Right atrium auricular region (tissue), 2 donors: Measurements from ENCODE around the gene EIF3K. TPM values are rescaled to one million over a fixed set of nuclear protein-coding genes. Genes with fewer than 3 reads are reported as not detected.

Experiments
- DNase-seq: peaks from one replicate; pipeline ENCODE4 v3.0.0-alpha.2; 2019; ENCODE audit warnings: low spot score
- H3K27ac ChIP-seq, 2 donors: fragments of 200-600 bp; sonication (generic); 1 replicate in 1 of 2; 2 replicates in 1 of 2; pipeline ENCODE4 v1.5.1; 2016 to 2019
- H3K27me3 ChIP-seq, 2 donors: fragments of 200-600 bp; sonication (generic); one replicate each; pipeline versions ENCODE4 v1.5.1 to v1.6.0; 2017 to 2019
- H3K36me3 ChIP-seq: fragments of 200-600 bp; sonication (generic); one replicate; pipeline ENCODE4 v1.5.1; 2016
- H3K4me1 ChIP-seq, 2 donors: fragments of 200-600 bp; sonication (generic); one replicate each; pipeline versions ENCODE4 v1.5.1 to v1.6.0; 2017 to 2019
- H3K4me3 ChIP-seq, 2 donors: fragments of 200-600 bp; sonication (generic); 1 replicate in 1 of 2; 2 replicates in 1 of 2; pipeline ENCODE4 v1.5.1; 2017 to 2019; ENCODE audit warnings: mild to moderate bottlenecking in 1 of 2, moderate library complexity in 1 of 2
- H3K9me3 ChIP-seq, 2 donors: fragments of 200-600 bp; sonication (generic); one replicate each; pipeline ENCODE4 v1.5.1; 2019
- total RNA-seq, 2 donors: library from RNA; depleted of rRNA; stranded (reverse); fragments of >200 nt; gene quantifications; one replicate each; pipeline ENCODE4 v1.1.0, GENCODE V29; 2016
- TF ChIP-seq, protein P1 (sequence below), 2 donors: fragments of 200-600 bp; sonication (generic); IDR thresholded peaks; one replicate each; pipeline ENCODE4 v1.5.1; 2019; ENCODE audit warnings: antibody characterized with exemption in 2 of 2

Gene EIF3K
- total RNA-seq, 2 donors from 2014 or later: 716 to 786 TPM

DNA sequence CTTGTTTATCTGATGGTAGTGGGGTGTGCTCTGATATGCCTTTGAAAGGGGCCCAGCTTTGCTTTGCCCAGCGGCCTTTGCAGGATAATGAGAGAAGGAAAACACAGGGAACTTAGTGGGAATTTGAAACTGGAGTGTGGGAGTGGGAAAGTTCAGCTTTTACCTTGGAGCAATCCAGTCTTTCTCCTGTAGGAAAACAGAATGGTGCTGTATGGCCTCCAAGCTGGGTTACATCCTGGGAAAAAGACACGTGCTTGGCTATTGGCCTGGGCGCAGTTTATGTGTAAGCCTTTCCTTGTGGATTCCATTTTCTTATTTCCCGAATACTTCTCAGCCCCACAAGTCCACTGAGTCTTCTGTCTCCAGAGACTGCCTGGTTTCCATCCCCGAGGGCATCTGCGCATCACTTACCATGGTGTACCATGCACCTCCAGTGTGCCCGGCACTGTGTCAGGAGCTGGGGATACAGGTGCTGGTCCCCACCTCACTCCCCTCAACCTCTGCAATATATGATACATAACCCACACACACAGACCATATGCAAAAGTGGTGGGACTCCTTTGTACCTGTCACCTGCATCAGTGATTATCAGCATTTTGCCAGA is 60.0 kb downstream of the EIF3K start:
- peak overlapping the region; percentile 83 to 90 for H3K27ac ChIP-seq

DNA sequence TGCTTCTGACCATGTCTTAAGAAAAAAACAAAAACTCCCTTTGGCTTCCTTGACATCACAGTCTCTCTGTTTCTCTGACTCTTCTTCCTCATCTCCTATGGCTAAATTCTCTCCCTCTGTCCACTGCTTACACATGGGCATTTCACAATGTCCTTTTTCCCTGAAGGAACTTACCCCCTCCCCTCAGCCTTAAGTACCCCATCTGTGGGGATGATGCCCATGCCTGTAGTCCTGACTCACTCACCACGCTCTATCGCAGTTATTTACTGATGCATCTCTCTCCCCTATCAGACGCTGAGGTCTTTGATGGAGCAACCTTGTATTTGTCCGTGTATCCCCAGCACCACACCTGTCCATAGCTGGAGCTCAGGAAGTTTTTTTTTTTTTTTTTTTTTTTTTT is 60.9 kb downstream of the EIF3K start:
- H3K27me3 ChIP-seq: no peaks in the 10 kb centered on the region
- H3K27ac ChIP-seq: peak overlapping the region; percentile 83 to 90
- TF ChIP-seq, protein P1, sequence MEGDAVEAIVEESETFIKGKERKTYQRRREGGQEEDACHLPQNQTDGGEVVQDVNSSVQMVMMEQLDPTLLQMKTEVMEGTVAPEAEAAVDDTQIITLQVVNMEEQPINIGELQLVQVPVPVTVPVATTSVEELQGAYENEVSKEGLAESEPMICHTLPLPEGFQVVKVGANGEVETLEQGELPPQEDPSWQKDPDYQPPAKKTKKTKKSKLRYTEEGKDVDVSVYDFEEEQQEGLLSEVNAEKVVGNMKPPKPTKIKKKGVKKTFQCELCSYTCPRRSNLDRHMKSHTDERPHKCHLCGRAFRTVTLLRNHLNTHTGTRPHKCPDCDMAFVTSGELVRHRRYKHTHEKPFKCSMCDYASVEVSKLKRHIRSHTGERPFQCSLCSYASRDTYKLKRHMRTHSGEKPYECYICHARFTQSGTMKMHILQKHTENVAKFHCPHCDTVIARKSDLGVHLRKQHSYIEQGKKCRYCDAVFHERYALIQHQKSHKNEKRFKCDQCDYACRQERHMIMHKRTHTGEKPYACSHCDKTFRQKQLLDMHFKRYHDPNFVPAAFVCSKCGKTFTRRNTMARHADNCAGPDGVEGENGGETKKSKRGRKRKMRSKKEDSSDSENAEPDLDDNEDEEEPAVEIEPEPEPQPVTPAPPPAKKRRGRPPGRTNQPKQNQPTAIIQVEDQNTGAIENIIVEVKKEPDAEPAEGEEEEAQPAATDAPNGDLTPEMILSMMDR (IDR thresholded peaks at IDR 0.05): no peak
- peaks cover 16% of the 10 kb centered on the region for H3K36me3 ChIP-seq
- no peak overlapping the region for H3K4me3 ChIP-seq
- DNase-seq: no peak
- H3K4me1 ChIP-seq: peaks cover 0 to 98% of the 10 kb centered on the region in 2 donors
- H3K9me3 ChIP-seq: no peaks in the 10 kb centered on the region

More for the DNA sequence above, 60.0 kb downstream of the EIF3K start:
- Histone ChIP-seq H3K27me3 (no peaks in the 10 kb centered on the region), H3K4me1 (peaks cover 0 to 98% of the 10 kb centered on the region in 2 donors), H3K36me3 (peaks cover 16% of the 10 kb centered on the region), H3K4me3 (no peak overlapping the region), H3K9me3 (no peaks in the 10 kb centered on the region)
- TF ChIP-seq, protein P1 (IDR thresholded peaks at IDR 0.05): no peak
- DNase-seq: no peak

DNA sequence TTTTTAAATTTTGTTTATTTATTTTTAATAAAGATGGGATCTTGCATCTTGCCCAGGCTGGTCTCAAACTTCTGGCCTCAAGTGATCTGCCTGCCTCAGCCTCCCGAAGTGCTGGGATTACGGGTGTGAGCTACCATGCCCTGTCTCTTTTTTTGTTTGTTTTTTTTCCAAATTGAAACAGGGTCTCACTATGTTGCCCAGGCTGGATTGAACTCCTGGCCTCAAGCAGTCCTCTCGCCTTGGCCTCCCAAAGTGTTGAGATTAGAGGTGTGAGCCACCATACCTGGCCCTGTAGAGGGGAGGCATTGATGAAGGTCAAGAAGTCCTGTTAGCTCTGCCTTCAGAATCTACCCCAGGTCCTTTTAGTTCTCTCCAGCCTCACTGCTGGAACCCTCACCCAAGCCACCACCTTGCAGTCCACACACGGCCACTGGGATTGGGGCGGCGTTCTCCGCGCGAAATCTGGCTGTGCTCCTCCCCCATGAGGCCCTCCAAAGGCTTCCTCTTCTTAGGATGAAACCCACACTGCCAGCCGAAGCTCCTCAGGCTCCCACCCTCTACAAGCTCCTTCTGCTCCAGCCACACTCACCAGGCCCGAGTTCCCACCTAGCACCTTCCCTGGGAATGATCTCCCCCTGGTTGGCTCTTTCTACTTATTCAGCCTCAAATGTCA is 63.3 kb downstream of the EIF3K start:
- peak overlapping the region; percentile 85 to 90 for H3K27ac ChIP-seq
- peaks cover 16% of the 10 kb centered on the region for H3K36me3 ChIP-seq
- H3K9me3 ChIP-seq: no peaks in the 10 kb centered on the region
- H3K27me3 ChIP-seq: no peaks in the 10 kb centered on the region
- peaks cover 0 to 99% of the 10 kb centered on the region in 2 donors for H3K4me1 ChIP-seq
- no peak overlapping the region for H3K4me3 ChIP-seq
- no peak for DNase-seq
- TF ChIP-seq, protein P1 (IDR thresholded peaks at IDR 0.05): no peak

DNA sequence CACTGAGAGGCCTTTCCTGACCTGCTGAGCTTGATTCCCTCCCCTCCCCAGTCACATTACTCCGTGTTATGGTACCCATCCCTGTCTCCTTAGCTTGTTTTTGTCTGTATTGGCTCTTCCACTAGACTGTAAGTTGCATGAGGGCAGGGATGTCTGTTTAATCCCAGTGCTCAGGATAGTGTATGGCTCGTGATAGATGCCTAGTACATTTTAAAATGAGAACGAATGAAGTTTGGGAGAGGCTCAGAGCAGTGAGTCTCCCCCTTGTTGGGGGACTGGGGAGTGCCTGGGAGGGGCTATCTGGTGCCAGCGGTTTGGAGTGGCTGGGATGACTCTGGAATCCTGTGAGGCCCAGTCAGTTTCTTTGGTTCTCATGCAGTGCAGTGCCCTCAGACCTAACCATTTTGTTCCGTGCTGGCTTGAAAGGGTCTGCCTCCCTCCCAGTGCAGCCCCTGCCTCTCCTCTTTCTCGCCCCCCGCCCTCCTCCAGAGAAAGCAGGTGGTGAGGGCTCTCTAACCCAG is 63.9 kb downstream of the EIF3K start:
- H3K27me3 ChIP-seq: no peaks in the 10 kb centered on the region
- H3K36me3 ChIP-seq: peaks cover 10% of the 10 kb centered on the region
- peak overlapping the region; percentile 85 to 90 for H3K27ac ChIP-seq
- H3K4me1 ChIP-seq: peaks cover 0 to 94% of the 10 kb centered on the region in 2 donors
- H3K4me3 ChIP-seq: no peak overlapping the region
- TF ChIP-seq, protein P1 (IDR thresholded peaks at IDR 0.05): no peak
- DNase-seq: no peak
- H3K9me3 ChIP-seq: no peaks in the 10 kb centered on the region

DNA sequence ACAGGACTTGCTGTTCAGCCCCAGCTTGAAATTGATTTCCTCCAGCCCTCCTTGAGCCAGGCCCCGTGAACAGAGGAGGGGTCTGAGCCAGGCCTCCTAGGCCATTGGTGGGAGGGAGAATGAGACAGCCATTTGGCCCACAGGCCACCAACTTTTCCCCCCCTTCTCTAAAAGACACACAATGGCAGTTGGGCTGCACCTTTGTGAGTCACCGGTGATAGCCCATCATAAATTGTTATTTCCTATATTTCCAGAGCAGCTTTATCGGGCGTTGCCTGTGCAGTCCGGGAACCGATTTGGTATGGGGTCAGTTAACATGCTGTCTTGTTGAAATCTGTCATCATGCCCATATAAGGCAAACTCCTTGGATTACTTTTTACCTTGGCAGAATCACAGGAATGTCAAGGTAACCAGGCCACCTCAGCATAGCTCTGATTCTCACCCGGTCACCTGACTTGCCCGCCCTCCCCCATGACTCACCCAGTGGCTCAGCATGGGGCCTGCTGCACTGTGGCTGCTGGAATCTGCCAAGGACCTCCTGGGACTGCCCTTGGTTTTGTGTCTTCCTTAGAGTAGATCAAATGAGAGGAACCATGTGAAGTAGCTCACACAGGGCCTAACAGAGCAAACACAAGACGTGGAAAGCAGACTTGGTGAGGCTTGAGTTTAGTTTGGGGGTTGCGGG is 64.5 kb downstream of the EIF3K start:
- H3K9me3 ChIP-seq: no peaks in the 10 kb centered on the region
- peaks cover 10% of the 10 kb centered on the region for H3K36me3 ChIP-seq
- H3K27ac ChIP-seq: peak overlapping the region; percentile 85 to 90
- H3K4me3 ChIP-seq: no peak overlapping the region
- peak; percentile 77 for DNase-seq
- H3K27me3 ChIP-seq: no peaks in the 10 kb centered on the region
- TF ChIP-seq, protein P1 (IDR thresholded peaks at IDR 0.05): no peak
- H3K4me1 ChIP-seq: peaks cover 0 to 94% of the 10 kb centered on the region in 2 donors
